ENCODE results near the gene UNG.

DNA sequence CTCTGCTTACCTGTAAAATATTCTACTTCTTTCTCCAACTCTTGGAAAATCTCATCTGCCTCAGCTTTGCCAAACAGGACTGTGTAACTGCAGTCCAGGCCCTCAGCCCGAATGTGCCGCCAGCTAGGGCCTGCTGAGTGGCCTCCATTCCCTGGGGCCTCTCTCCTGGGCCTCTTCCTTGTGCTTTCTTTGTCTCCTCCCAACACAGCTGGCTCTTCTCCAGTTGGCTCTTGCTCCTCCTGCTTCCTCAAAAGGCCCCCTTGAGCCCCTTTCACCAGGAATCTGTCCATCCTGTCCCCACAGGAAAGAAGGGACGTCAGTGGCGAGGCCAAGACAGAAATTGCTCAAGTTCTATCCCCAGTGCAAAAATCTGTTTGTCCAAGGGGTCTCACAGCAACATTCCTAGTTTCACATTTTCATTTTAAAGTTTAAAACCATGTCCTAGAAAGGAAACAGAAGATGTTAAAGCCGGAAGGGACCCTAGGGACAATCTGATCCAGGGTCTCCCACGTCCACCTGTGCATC lies 4.8 kb upstream of the UNG start:
- no peak for TF ChIP-seq GTF2F1 (IDR thresholded peaks at IDR 0.05; ENCODE audit: borderline replicate concordance, low read depth, low read length)
- TF ChIP-seq NRF1 (IDR thresholded peaks at IDR 0.05; ENCODE audit: low read depth, low read length), result no peak
- no peak for TF ChIP-seq RXRA (IDR thresholded peaks at IDR 0.05; ENCODE audit: insufficient read depth, low read depth, low read length)
- TF ChIP-seq SRF (IDR thresholded peaks at IDR 0.05; ENCODE audit: low read depth, low read length), result no peak
- no peak for TF ChIP-seq SUZ12 (IDR thresholded peaks at IDR 0.05; ENCODE audit: low read length)
- no peak for TF ChIP-seq MAFK (IDR thresholded peaks at IDR 0.05; ENCODE audit: low read depth, low read length)
